Measurements from ENCODE around the gene NEURL2.

- no peak for TF ChIP-seq POLR2A (IDR thresholded peaks at IDR 0.05)
- TF ChIP-seq, protein P1, sequence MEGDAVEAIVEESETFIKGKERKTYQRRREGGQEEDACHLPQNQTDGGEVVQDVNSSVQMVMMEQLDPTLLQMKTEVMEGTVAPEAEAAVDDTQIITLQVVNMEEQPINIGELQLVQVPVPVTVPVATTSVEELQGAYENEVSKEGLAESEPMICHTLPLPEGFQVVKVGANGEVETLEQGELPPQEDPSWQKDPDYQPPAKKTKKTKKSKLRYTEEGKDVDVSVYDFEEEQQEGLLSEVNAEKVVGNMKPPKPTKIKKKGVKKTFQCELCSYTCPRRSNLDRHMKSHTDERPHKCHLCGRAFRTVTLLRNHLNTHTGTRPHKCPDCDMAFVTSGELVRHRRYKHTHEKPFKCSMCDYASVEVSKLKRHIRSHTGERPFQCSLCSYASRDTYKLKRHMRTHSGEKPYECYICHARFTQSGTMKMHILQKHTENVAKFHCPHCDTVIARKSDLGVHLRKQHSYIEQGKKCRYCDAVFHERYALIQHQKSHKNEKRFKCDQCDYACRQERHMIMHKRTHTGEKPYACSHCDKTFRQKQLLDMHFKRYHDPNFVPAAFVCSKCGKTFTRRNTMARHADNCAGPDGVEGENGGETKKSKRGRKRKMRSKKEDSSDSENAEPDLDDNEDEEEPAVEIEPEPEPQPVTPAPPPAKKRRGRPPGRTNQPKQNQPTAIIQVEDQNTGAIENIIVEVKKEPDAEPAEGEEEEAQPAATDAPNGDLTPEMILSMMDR (IDR thresholded peaks at IDR 0.05): no peak
Measured at GRCh38 chr20:45892828-45893500, 2.0 kb upstream of the NEURL2 start.
